GM12874 (cell line): ENCODE results near the gene EIF3CL.
"Not testable (repeated sequence)": the region's sequence is repeated elsewhere in the genome, so short reads cannot be mapped to it uniquely, and the experiment has no call there.

Experiments used
- TF ChIP-seq, protein P1 (sequence below): IDR thresholded peaks from 2 replicates; pipeline ENCODE4 v1.5.1; 2011; ENCODE audit warnings: low read depth, mild to moderate bottlenecking, control low read depth, low read length, moderate library complexity; ENCODE audit not compliant: insufficient read depth

The EIF3CL gene, protein sequence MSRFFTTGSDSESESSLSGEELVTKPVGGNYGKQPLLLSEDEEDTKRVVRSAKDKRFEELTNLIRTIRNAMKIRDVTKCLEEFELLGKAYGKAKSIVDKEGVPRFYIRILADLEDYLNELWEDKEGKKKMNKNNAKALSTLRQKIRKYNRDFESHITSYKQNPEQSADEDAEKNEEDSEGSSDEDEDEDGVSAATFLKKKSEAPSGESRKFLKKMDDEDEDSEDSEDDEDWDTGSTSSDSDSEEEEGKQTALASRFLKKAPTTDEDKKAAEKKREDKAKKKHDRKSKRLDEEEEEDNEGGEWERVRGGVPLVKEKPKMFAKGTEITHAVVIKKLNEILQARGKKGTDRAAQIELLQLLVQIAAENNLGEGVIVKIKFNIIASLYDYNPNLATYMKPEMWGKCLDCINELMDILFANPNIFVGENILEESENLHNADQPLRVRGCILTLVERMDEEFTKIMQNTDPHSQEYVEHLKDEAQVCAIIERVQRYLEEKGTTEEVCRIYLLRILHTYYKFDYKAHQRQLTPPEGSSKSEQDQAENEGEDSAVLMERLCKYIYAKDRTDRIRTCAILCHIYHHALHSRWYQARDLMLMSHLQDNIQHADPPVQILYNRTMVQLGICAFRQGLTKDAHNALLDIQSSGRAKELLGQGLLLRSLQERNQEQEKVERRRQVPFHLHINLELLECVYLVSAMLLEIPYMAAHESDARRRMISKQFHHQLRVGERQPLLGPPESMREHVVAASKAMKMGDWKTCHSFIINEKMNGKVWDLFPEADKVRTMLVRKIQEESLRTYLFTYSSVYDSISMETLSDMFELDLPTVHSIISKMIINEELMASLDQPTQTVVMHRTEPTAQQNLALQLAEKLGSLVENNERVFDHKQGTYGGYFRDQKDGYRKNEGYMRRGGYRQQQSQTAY

DNA sequence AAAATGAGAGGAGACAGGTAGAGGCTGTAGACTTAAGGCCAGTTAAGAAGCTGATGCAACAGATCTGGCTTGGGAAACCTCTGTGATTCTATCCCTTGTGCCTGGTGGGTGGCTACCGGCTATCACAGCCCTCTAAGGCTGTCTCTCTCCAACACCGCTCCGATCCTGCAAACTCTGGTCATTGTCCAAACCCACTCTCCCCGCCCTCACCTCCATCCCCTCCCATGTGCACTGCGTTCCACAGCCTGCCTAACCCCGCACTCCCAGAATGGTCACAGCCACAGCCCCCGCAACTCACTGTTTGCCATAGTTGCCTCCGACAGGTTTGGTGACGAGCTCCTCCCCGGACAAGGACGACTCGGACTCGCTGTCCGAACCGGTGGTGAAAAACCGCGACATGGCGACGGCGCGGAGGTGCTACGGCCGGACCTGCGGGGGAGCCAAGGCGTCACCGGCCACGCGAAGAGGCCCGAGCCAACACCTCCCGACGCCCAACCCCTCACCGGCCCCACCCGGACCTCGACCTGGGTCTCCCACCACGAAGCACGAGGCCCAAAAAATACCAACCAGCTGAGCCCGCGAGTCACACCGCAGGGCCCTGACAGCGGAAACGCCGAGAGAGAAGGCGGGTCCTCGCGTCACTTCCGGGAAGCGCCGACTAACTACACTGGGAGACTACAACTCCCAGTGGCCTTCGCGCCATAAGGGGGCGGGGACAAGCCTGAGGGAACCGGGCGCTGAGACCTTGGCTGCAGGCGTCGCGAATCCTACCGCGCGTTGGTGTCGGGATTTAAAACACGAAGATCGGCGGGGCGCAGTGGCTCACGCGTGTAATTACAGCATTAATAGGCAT is at the start of gene EIF3CL:
EIF3CL (minus strand) TSS at position 622 of the 853 bp plus-strand sequence; CDS start at position 399, 223 bp downstream.
- TF ChIP-seq, protein P1, sequence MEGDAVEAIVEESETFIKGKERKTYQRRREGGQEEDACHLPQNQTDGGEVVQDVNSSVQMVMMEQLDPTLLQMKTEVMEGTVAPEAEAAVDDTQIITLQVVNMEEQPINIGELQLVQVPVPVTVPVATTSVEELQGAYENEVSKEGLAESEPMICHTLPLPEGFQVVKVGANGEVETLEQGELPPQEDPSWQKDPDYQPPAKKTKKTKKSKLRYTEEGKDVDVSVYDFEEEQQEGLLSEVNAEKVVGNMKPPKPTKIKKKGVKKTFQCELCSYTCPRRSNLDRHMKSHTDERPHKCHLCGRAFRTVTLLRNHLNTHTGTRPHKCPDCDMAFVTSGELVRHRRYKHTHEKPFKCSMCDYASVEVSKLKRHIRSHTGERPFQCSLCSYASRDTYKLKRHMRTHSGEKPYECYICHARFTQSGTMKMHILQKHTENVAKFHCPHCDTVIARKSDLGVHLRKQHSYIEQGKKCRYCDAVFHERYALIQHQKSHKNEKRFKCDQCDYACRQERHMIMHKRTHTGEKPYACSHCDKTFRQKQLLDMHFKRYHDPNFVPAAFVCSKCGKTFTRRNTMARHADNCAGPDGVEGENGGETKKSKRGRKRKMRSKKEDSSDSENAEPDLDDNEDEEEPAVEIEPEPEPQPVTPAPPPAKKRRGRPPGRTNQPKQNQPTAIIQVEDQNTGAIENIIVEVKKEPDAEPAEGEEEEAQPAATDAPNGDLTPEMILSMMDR = not testable (repeated sequence)

DNA sequence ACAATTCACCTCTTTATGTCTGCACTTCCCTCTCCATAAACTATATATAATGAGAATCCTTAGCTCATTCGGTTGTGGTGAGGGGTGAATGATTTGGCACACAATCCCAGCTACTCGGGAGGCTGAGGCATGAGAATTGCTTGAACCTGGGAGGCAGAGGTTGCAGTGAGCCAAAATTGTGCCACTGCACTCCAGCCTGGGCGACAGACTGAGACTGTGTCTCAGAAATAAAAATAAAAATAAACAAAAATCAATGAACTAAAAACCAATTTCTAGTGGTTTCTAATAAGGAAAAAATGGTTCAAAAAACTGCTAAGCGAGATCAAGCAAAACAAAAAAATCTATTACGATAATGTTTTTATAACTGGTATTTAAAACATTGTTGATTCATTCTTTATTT is 40.2 kb downstream of the EIF3CL start, which contains the start of gene NPIPB6:
NPIPB6 (minus strand) TSS at position 101 of the 400 bp plus-strand sequence. CDS start 686 bp downstream, outside the sequence.
- TF ChIP-seq, protein P1 = not testable (repeated sequence)
